Activated CD4-positive, alpha-beta memory T cell treated with anti-CD3 and anti-CD28 coated beads for 36 hours (primary cell): Measurements from ENCODE around the gene RFT1. TPM values are rescaled to one million over a fixed set of nuclear protein-coding genes. Genes with fewer than 3 reads are reported as not detected.

Experiments used
- CTCF ChIA-PET: fragments of 350-600 bp; sonication (Branson Sonifier 250); formaldehyde crosslinking; loops from one replicate; lab custom pipeline; 2021; ENCODE audit warnings: antibody characterized with exemption, inconsistent platforms; lab: Charles Lee
- POLR2A ChIA-PET: fragments of 350-600 bp; sonication (Branson Sonifier 250); formaldehyde crosslinking; loops from one replicate; lab custom pipeline; 2021; ENCODE audit warnings: antibody characterized with exemption; lab: Charles Lee
- DNase-seq: peaks from one replicate; pipeline ENCODE4 v3.0.0-alpha.2; 2020
- H3K27ac Mint-ChIP-seq: one replicate; pipeline ENCODE4 v1.8.0; 2021; ENCODE audit warnings: mixed read lengths
- H3K27me3 Mint-ChIP-seq: one replicate; pipeline ENCODE4 v1.8.0; 2021; ENCODE audit warnings: mixed read lengths
- H3K36me3 Mint-ChIP-seq: one replicate; pipeline ENCODE4 v1.8.0; 2021; ENCODE audit warnings: mixed read lengths
- H3K4me1 Mint-ChIP-seq: one replicate; pipeline ENCODE4 v1.8.0; 2021; ENCODE audit warnings: low read depth, mixed read lengths
- H3K4me3 Mint-ChIP-seq: one replicate; pipeline ENCODE4 v1.8.0; 2021; ENCODE audit warnings: mild to moderate bottlenecking, mixed read lengths
- H3K9me3 Mint-ChIP-seq: one replicate; pipeline ENCODE4 v1.8.0; 2021; ENCODE audit warnings: mixed read lengths
- intact Hi-C: fragments of 100-400 bp; cut with micrococcal nuclease; formaldehyde crosslinking; loops from one replicate; pipeline ENCODE4 v1.15.1; 2023
- total RNA-seq, 2 experiments: library from RNA; stranded (reverse); gene quantifications; one replicate each; pipeline ENCODE4 v1.2.3, GENCODE V29; 2021

Gene RFT1
- total RNA-seq, 2 experiments from 2014 or later, result 35.0 to 38.2 TPM

DNA sequence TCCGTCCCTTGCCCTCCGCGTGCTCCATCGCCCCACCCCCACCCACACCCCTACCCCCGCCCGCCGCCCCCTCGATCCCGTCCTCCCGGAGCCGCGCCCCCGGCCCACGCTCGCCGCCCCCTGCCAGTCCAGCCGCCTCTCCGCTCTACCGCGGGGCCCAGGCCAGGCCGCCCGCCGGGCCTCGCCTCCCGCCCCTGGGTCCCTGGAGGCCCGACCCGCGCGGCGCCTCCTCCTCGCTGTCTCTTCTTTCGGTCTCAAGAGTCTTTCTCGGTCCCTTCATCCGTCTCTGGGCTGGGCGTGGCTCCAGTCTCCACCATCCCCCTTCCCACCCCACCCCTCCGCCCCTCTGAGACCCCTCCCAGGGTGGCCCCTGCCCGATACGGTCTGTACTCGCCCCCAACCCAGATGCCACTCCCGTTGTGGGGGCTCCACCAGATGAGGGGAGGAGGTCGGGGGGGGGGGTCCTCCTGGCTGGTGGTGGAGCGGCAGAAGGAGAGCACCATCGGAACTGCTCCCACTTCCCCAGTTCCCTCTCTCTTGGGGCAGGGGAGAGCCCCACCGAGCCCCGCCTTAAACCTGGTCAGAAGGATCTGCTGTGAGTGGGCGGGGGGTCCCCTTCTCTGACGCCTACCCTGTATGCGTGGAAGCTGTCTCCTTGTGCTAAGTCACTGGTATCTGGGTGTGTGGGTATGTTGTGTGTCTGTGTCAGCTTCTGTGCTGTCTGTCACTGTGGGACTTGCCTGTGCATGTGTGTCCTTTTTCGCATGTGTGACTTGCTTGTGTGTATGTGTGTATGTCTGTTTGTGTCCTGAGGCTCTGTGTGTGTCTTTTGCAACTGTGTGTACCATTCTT, 31.8 kb upstream of the RFT1 start:
- H3K27ac Mint-ChIP-seq, result peak overlapping the region; percentile 57
- intact Hi-C loops, result loop anchor here (2.0 to 5.0 kb wide), 2 partner anchors 47 to 95 kb away; partner anchors contain the start of gene TKT

DNA sequence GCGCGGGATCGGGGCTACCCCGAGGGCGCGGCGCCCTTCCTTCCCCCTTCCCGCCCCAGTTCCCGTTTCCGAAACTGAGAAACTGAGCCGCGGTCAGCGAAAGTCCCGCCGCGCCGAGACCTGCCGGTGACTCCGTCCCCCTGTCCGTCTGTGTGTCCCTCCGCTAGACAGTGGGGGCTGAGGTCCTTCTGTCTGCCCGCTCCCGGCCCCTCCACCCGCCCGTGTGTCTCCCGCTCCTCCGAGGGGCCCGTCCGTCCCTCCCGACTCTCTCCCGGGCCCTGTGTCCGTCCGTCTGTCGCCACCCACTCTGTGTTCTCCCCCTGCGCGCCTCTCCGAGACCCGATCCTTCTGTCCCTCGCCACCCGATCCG, 31.2 kb upstream of the RFT1 start:
- POLR2A ChIA-PET, result interaction anchor here (1.4 kb wide), 2 partner anchors 29 to 186 kb away, joined by 4 to 5 read pairs; partner anchors contain the start of gene DCP1A
- intact Hi-C loops, result loop anchor here (5.0 kb wide), 1 partner anchor 96 kb away; the partner anchor contains the start of gene TKT
- peak; percentile 37 for DNase-seq

More for the DNA sequence above, 31.8 kb upstream of the RFT1 start:
- H3K9me3 Mint-ChIP-seq, result no peaks in the 10 kb centered on the region
- peaks cover 22% of the 10 kb centered on the region for H3K4me1 Mint-ChIP-seq
- H3K4me3 Mint-ChIP-seq, result peak overlapping the region; percentile 77
- CTCF ChIA-PET, result interaction anchor here (2.5 kb wide), 1 partner anchor 34 kb away, joined by 9 read pairs; no protein-coding TSS in a partner anchor
- H3K36me3 Mint-ChIP-seq, result no peaks in the 10 kb centered on the region
- POLR2A ChIA-PET, result no interaction called here
- peak; percentile 69 for DNase-seq
- H3K27me3 Mint-ChIP-seq, result peaks cover 8% of the 10 kb centered on the region

DNA sequence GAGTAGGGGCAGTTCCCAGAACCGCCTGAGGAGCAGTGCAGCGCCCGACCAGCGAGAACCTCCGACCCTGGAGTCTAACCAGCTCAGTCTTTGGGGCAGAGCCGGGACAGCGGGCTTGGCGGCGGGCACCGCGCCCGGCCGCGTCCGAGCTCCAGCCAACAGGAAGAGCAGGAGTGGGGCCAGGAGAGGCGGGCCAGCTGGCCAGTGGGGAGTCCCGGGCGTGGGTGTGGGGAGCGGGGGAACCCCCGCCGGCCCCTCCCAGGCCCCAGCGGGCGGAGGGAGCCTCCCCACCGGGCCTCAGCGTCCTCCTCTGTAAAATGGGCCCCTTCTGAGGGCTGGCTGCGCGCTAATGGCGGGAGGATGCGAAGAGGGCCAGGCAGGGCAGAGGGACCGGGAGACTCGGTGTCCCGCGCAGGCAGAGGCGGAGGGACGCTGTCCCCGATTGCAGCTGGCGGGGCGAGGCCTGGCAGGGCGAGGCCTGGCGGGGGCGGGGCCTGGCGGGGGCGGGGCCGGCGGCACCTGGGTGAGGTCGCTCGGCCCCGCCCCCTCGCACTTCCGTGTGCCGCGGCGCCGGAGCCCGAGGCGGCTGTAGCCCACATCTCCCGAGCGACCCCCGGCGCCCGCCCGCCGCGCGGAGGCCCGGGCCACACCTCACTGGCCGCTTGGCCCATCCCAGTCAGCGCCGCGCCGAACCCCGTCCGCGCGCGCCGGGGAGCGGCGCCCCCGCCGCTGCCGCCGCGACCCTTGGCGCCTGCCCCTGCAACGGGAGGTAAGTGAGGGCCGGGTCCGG, 30.6 kb upstream of the RFT1 start, which contains the start of gene PRKCD:
PRKCD (plus strand) TSS at position 550 of the 790 bp plus-strand sequence. CDS start 17,214 bp downstream, outside the sequence.
- Mint-ChIP-seq H3K4me1 (peaks cover 19% of the 10 kb centered on the region), H3K27ac (peak within 1 kb of the TSS; percentile 57), H3K36me3 (no peaks in the 10 kb centered on the region), H3K9me3 (no peaks in the 10 kb centered on the region), H3K27me3 (peaks cover 15% of the 10 kb centered on the region), H3K4me3 (peak within 1 kb of the TSS; percentile 78)
- intact Hi-C loops, result loop anchor here (1.0 to 5.0 kb wide), 2 partner anchors 31 to 96 kb away; partner anchors contain the start of genes RFT1 and TKT
- peak; percentile 85 for DNase-seq
- CTCF ChIA-PET, result interaction anchor here (0.6 to 3.4 kb wide), 7 partner anchors 9 to 52 kb away, joined by 3 to 25 read pairs (median 4); no protein-coding TSS in a partner anchor
- POLR2A ChIA-PET, result interaction anchor here (0.8 to 1.4 kb wide), 5 partner anchors 13 to 187 kb away, joined by 3 to 5 read pairs (median 3); partner anchors contain the start of gene DCP1A

More for the DNA sequence above, 31.2 kb upstream of the RFT1 start:
- H3K27me3 Mint-ChIP-seq, result peaks cover 12% of the 10 kb centered on the region
- CTCF ChIA-PET, result interaction anchor here (2.1 to 3.4 kb wide), 2 partner anchors 27 to 34 kb away, joined by 12 to 25 read pairs; no protein-coding TSS in a partner anchor
- H3K27ac Mint-ChIP-seq, result peak overlapping the region; percentile 57
- peaks cover 22% of the 10 kb centered on the region for H3K4me1 Mint-ChIP-seq
- H3K9me3 Mint-ChIP-seq, result no peaks in the 10 kb centered on the region
- no peaks in the 10 kb centered on the region for H3K36me3 Mint-ChIP-seq
- peak overlapping the region; percentile 77 for H3K4me3 Mint-ChIP-seq

DNA sequence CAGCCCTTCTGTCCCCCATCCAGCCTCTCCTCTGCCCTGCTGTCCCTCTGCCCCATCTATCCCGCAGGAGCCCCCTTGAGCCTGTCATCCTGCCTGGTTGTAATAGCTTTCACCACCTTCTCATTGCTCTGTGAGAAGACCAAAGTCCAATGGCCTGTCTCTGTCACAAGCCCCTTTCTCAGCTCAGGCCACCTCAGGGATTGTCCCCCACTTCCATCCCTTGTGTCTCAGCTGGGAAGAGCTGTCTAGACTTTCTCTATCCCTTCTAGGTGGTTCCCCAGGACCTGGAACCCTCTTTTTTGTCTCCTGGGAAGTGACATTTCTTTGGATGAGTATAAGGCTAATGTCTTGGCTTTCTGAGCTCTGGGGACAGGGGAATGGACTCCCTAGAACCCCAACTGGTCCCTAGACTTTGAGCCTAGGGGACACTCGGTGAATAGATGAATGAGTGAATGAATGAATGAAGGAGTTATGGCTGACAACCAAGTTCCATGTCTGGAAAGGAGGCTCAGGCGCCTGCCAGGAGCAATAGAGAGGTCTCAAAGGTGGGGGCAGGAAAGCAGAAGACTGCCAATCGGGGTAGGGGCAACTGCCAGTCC, 29.9 kb upstream of the RFT1 start:
- DNase-seq, result no peak
- no peaks in the 10 kb centered on the region for H3K9me3 Mint-ChIP-seq
- ChIA-PET POLR2A (interaction anchor here (0.8 to 1.4 kb wide), 5 partner anchors 12 to 187 kb away, joined by 3 to 5 read pairs (median 3); partner anchors contain the start of gene DCP1A), CTCF (interaction anchor here (0.6 to 3.4 kb wide), 7 partner anchors 10 to 51 kb away, joined by 3 to 25 read pairs (median 4); no protein-coding TSS in a partner anchor)
- no peaks in the 10 kb centered on the region for H3K36me3 Mint-ChIP-seq
- H3K4me3 Mint-ChIP-seq, result peak overlapping the region; percentile 78
- H3K4me1 Mint-ChIP-seq, result peaks cover 19% of the 10 kb centered on the region
- H3K27ac Mint-ChIP-seq, result no peak overlapping the region
- peaks cover 22% of the 10 kb centered on the region for H3K27me3 Mint-ChIP-seq
- intact Hi-C loops, result loop anchor here (1.0 to 5.0 kb wide), 2 partner anchors 30 to 97 kb away; partner anchors contain the start of genes RFT1 and TKT

DNA sequence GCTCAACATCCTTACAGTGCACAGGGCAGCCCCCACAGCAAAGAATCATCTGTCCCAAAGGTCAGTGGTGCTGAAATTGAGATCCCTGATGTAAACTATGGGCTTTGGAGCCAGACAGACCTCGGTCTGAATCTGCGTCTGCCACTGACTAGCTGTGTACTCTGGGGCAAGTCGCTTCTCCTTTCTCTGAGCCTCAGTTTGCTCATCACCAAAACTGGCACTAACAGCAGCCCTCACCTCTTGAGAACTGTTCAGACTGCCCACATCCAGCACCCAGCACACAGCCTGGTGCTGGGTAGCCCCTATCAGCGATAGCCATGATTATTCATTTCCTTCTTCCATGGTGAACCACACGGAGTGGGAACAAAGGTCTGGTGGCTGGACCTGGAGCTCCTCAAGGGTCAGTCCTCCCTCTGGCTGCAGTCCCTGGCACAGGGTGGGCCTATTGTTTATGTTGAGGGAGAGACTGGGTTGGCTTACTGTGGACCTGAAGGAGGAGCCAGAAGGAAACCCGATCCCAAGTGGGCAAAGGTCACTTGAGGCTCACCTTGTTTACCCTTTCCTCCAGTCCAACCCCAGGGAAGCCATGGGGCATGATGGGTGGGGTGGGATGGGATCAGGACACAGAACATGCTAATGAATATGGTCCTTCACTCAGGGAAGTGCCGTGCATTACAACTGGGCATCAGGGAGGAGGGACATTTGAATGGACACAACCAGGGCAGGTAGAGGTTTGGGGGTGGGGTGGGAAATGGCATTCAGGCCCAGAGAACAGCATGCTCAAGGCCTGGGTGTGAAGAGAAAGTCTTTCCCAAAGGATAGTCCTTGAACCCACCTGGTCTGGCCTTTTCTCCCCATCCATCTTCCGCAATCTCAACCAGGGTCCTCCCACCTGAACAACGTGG, 29.2 kb upstream of the RFT1 start:
- CTCF ChIA-PET, result interaction anchor here (1.0 to 3.4 kb wide), 5 partner anchors 11 to 45 kb away, joined by 3 to 25 read pairs (median 5); no protein-coding TSS in a partner anchor

DNA sequence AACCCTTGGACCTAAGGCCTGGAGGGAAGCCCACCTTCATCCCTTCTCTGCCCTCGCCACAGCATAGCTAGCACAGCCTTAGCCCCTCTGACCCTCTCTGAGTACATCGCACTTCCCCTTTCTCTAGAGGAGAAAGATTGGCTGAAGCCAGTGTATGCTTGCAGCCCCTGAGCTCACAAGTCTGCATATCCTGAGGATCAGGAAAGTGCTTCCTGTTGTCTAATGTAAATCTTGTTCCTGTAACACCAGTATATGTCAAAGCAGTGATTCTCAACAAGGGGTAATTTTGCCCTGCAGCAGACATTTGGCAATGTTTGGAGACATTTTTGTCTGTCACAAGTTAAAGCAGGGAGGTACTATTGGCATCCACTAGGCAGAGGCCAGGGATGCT, 28.5 kb upstream of the RFT1 start:
- peaks cover 29% of the 10 kb centered on the region for H3K27me3 Mint-ChIP-seq
- no peaks in the 10 kb centered on the region for H3K36me3 Mint-ChIP-seq
- DNase-seq, result no peak
- POLR2A ChIA-PET, result no interaction called here
- peaks cover 19% of the 10 kb centered on the region for H3K4me1 Mint-ChIP-seq
- no peaks in the 10 kb centered on the region for H3K9me3 Mint-ChIP-seq
- no peak overlapping the region for H3K27ac Mint-ChIP-seq
- intact Hi-C loops, result no loop called here
- H3K4me3 Mint-ChIP-seq, result no peak overlapping the region
- CTCF ChIA-PET, result interaction anchor here (1.2 to 3.4 kb wide), 3 partner anchors 25 to 49 kb away, joined by 4 to 25 read pairs (median 6); no protein-coding TSS in a partner anchor

More for the DNA sequence above, 29.2 kb upstream of the RFT1 start:
- Mint-ChIP-seq H3K9me3 (no peaks in the 10 kb centered on the region), H3K4me1 (peaks cover 19% of the 10 kb centered on the region), H3K27ac (no peak overlapping the region), H3K36me3 (no peaks in the 10 kb centered on the region), H3K27me3 (peaks cover 25% of the 10 kb centered on the region), H3K4me3 (no peak overlapping the region)
- no peak for DNase-seq
- intact Hi-C loops, result loop anchor here (1.0 to 5.0 kb wide), 2 partner anchors 29 to 98 kb away; partner anchors contain the start of genes RFT1 and TKT
- POLR2A ChIA-PET, result no interaction called here

DNA sequence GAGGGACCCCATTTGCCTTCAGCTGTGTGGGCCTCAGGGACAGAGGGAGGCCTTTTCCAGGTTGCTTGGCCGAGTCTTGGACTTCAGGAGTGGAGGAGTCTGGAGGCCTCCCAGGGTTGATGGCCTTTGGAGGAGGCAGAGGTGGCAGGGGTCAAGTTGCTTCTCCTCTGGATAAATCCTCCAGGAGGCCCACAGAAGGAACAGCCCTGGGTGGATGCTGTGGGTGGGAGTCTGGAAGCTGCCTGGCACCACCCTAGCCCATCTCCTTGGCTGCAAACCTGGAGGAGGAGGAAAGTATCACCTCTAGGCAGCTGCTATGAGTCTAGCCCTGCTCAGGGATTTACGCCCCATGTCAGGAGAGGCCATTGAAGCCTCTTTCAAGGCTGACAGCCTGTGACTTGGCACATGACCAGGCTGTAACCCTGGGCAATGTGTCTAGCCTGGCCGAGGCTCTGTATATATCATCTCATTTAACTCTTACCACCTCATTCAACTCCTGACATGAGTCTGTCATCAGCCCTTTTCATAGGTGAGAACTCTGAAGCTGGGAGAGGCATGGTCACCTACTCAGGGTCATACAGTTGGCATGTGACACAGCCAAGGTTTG, 27.8 kb upstream of the RFT1 start:
- CTCF ChIA-PET, result interaction anchor here (0.6 to 3.4 kb wide), 4 partner anchors 23 to 48 kb away, joined by 3 to 25 read pairs (median 5); no protein-coding TSS in a partner anchor
- Mint-ChIP-seq H3K4me3 (no peak overlapping the region), H3K9me3 (no peaks in the 10 kb centered on the region), H3K27ac (no peak overlapping the region), H3K4me1 (peaks cover 13% of the 10 kb centered on the region), H3K36me3 (no peaks in the 10 kb centered on the region), H3K27me3 (peaks cover 32% of the 10 kb centered on the region)
- POLR2A ChIA-PET, result no interaction called here
- intact Hi-C loops, result no loop called here
- DNase-seq, result no peak

DNA sequence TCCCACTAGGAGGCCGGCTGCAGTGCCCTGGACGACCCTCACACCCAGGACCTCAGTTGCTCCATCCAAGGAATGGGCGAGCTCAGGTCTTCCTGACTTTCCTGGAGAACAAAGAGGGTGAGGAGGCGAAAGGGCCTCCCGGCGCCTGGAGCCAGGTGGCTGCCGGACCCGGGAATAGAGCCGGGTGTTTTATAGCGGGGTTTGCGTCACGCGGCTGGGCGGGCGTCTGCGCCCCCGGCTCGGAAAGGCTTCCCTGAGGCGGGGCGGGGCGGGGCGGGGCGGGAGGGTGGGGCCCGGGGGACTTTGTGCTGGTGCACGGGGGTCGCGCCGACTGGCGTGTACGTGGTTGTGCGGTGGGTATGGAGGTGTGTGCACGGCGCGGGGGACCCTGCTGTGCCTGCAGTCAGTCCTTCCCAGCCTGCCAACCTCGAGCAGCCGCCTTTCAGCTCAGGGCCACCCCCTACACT, 26.2 kb upstream of the RFT1 start:
- POLR2A ChIA-PET, result interaction anchor here (1.0 kb wide), 1 partner anchor 27 kb away, joined by 3 read pairs; no protein-coding TSS in a partner anchor
- DNase-seq, result no peak
- H3K27ac Mint-ChIP-seq, result no peak overlapping the region
- H3K4me1 Mint-ChIP-seq, result peaks cover 4% of the 10 kb centered on the region
- H3K9me3 Mint-ChIP-seq, result no peaks in the 10 kb centered on the region
- peaks cover 32% of the 10 kb centered on the region for H3K27me3 Mint-ChIP-seq
- intact Hi-C loops, result no loop called here
- no peak overlapping the region for H3K4me3 Mint-ChIP-seq
- H3K36me3 Mint-ChIP-seq, result no peaks in the 10 kb centered on the region
- CTCF ChIA-PET, result interaction anchor here (1.2 to 1.9 kb wide), 3 partner anchors 39 to 46 kb away, joined by 3 to 5 read pairs (median 3); no protein-coding TSS in a partner anchor

DNA sequence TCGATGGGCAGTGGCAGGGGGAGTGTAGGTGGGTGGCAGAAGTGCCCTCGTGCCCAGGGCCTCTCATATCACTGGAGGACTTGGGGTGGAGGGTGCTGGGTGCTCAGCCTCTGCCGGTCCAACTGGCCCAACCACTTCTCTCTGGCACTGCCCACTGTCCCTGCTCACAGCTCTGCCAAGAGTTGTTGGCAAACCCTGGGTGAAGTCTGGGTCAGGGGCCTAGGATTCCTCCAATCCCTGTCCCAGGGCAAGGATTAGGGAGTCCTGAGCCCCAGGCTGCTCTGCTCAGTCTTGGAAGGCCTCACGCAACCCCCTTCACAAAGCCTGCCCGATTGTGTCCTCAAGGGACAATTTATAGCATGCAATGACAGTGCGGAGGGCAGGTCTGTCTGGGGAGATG, 25.5 kb upstream of the RFT1 start:
- intact Hi-C loops, result no loop called here
- no peaks in the 10 kb centered on the region for H3K9me3 Mint-ChIP-seq
- CTCF ChIA-PET, result interaction anchor here (1.2 to 1.9 kb wide), 2 partner anchors 40 to 41 kb away, joined by 3 to 5 read pairs; no protein-coding TSS in a partner anchor

More for the DNA sequence above, 25.5 kb upstream of the RFT1 start:
- POLR2A ChIA-PET, result interaction anchor here (1.0 kb wide), 1 partner anchor 26 kb away, joined by 3 read pairs; no protein-coding TSS in a partner anchor
- DNase-seq, result no peak
- peaks cover 4% of the 10 kb centered on the region for H3K4me1 Mint-ChIP-seq
- no peaks in the 10 kb centered on the region for H3K36me3 Mint-ChIP-seq
- no peak overlapping the region for H3K4me3 Mint-ChIP-seq
- H3K27me3 Mint-ChIP-seq, result peaks cover 32% of the 10 kb centered on the region
- no peak overlapping the region for H3K27ac Mint-ChIP-seq
